HG02623 (cell line): ENCODE results near the gene DHTKD1.
"Not testable (repeated sequence)": the region's sequence is repeated elsewhere in the genome, so short reads cannot be mapped to it uniquely, and the experiment has no call there.

ENCODE experiments used
- ATAC-seq: cut with Tn5 transposase; IDR thresholded peaks from one replicate; pipeline ENCODE4 v1.9.1; 2021; ENCODE audit warnings: moderate library complexity; ENCODE audit not compliant: unreplicated experiment

The DHTKD1 gene

GRCh38 chr10:12140038-12140437, 71.3 kb downstream of the DHTKD1 start:
- ATAC-seq, result no peak

DNA sequence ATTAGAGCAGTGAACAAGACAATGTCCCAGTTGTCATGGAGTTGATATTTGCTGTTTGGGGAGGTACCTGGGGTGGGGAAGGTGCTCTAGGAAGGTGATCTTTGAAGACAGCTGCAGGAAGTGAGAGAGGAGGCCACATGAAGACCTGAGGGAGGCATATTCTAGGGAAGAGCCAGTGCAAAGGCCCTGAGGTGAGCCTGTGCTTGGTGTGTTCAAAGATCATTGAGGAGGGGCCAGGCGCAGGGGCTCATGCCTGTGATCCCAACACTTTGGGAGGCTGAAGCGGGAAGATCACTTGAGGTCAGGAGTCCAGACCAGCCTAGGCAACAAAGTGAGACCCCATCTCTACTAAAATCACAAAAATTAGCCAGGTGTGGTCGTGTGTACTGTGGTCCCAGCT, 75.8 kb downstream of the DHTKD1 start:
- ATAC-seq, result no peak

- no peak for ATAC-seq
Measured at GRCh38 chr10:12150163-12150562, 81.4 kb downstream of the DHTKD1 start.

GRCh38 chr10:12154516-12154915, 85.8 kb downstream of the DHTKD1 start:
- ATAC-seq, result no peak

- ATAC-seq, result no peak
Measured at GRCh38 chr10:12156367-12157123, 87.8 kb downstream of the DHTKD1 start.

- no peak for ATAC-seq
Measured at GRCh38 chr10:12158111-12158510, 89.4 kb downstream of the DHTKD1 start.

DNA sequence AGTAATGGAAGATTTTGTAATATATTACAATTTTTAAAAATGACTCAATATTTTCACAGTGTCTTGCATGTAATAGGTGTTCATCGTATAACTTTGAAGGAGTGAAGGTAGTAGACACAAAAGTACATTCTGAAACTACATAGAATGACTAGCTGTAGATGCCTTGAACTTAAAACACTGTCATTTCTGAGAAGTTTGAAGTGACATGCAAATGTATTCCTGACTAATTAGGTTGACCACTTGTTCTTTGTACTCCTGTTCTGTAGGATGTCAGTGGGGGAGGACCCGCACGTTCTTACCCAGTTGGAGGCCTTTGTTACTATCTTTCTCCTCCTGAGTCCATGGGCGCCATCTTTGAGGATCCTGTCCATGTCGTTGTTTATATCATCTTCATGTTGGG, 91.9 kb downstream of the DHTKD1 start:
- ATAC-seq, result no peak

DNA sequence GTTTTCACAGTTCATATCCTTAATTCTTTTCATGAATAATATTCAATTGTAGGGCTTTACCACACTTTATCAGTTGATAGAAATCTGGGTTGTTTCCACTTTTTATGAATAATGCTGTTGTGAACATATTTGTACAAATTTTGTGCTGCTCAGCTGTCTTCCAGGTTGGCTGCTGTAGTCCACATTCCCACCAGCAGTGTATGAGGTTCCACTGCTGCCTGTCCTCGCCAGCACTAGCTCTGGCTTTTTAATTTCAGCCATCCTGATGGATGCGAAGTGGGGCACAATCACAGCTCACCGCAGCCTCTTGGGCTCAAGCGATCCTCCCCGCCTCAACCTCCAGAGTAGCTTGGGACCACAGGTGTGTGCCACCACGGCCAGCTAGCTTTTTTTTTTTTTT, 94.2 kb downstream of the DHTKD1 start:
- ATAC-seq, result no peak

DNA sequence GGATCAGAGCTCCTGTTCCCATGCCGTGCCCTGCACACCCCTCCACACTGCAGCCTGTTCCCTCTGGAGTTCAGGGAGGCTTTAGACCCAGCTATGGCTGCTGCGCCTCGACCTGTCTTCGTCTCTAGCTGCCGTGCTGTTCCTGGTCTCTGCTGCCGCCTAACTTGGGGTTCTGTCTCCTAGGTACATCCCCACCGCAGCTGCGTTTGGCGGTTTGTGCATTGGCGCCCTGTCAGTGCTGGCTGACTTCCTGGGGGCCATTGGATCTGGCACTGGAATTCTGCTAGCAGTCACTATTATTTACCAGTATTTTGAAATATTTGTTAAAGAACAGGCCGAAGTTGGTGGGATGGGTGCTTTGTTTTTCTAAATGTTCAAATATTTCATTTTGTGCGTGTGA, 95.3 kb downstream of the DHTKD1 start:
- no peak for ATAC-seq

DNA sequence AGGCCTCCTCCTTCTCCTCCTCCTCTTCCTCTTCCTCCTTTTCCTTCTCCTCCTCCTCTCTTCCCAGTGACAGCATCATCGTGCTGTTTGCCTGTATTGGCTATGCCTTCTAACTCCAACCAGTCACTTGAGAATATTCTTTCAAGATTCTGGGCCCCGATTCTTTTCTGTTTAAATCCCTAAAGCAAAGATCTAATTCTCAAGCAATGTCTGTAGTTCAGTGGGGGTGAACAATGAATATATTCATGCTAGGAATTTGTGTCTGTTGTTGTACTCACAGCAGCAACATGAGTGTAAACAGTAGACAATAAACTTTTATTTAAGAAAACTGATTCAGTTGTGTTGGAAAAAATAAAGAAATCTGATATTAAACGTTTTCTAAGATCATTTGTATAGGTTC, 96.3 kb downstream of the DHTKD1 start:
- ATAC-seq, result no peak

DNA sequence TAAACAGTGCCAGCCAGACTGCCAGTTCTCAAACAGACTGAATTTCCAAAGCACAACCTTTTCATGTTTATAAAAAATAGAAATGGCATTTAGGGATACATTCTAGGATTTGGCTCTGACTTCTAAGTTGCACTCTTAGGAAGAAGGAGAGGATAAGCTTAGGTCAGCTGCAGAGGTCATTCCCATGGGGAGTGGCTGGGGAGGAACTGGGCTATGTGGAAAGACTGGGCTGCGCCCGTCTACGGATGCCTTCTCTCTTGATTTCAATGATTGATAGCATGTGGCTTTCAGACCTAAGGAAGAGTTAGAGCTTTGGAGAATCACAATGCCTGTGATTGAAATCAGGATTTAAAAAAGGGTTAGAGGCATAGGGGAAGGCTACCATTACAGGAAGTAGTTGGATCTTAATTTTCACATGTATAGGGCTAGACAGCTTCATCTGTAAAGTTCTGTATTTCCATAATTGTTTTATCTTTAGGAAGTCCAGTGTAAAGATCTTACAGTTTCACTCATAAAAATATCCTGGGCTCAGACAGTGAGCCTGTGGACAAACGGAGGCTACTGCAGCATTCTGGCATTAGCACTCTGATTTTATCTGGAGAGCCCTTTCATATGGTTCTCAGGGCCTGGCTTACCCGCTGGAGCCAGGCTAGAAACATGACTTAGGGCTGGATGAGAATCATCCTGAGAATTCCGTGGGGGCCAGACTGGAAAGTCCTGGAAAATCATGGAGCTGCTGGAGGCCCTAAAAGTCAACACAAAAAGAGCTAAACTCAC, 97.4 kb downstream of the DHTKD1 start:
- no peak for ATAC-seq

GRCh38 chr10:12171512-12171911, 102.8 kb downstream of the DHTKD1 start:
- not testable (repeated sequence) for ATAC-seq
